KG1 (cell line): ENCODE results near the gene MNS1.
"Not testable (repeated sequence)": the region's sequence is repeated elsewhere in the genome, so short reads cannot be mapped to it uniquely, and the experiment has no call there.

ENCODE experiments used
- DNase-seq: peaks from one replicate; lab custom pipeline; 2025; lab: John Stamatoyannopoulos, UW

Gene MNS1

DNA sequence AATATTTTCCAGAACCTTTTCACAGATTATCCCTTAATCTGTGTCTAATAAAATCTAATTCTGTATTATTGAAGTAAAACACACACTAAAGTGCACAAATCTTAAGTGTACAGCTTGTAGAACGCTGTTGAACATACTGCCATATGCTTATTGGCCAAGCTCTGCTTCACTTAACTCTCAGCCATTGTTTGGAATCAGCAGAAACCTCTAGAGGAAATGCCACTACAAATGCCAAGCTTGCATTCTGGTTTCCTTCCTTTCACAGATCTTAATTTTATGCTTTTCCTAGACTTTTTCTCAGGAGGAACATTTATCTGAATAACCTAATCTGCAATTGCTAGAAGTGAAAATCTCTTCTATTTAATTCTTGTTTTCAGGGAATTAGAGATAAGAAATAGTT lies 10.1 kb downstream of the MNS1 start:
- no peak for DNase-seq

GRCh38 chr15:56445746-56446145 lies 19.2 kb downstream of the MNS1 start:
- DNase-seq: no peak

GRCh38 chr15:56442354-56442753 lies 22.6 kb downstream of the MNS1 start:
- DNase-seq: no peak

DNA sequence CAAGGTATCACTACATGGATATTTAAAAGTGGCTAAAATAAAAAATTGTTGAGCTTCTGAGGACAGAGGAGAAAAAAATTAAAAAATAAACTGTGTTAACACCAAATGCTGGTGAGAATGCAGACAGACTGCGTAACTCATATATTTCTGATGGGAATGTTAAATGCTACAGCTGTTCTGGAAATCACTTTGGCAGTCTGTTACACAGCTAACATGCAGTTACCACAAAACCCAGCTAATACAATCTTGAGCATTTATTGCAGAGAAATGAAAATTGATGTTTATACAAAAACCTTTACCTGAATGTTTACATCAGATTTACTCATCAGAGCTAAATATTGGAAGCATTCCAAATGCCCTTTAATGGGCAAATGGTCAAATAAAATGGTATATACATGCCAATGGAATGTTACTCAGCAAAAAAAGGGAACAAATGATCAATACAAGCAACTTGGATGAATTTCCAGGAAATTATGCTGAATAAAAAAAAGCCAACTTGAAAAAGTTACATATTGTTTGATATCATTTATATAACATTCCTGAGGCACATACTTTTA lies 24.6 kb downstream of the MNS1 start:
- DNase-seq: no peak

DNA sequence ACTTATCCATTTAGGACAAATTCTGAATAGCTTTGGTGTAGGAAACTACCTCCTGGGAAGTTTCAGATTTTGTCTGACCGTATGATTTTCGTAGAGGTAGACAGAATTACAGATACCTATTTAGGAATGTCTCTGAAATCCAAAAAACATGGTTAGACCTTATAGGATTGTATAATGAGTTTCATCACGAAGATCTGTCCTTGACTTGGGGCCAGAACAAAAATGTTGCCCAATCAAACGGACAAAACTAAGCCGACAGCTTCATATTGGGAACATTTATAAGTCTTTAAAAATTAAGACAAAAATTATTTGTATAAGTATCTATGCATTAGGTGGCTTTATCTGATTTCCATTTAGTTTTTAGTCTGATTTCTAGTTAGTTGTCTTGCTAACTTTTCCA lies 32.6 kb downstream of the MNS1 start:
- no peak for DNase-seq

- no peak for DNase-seq
Observed at GRCh38 chr15:56428821-56429458, 36.0 kb downstream of the MNS1 start.

DNA sequence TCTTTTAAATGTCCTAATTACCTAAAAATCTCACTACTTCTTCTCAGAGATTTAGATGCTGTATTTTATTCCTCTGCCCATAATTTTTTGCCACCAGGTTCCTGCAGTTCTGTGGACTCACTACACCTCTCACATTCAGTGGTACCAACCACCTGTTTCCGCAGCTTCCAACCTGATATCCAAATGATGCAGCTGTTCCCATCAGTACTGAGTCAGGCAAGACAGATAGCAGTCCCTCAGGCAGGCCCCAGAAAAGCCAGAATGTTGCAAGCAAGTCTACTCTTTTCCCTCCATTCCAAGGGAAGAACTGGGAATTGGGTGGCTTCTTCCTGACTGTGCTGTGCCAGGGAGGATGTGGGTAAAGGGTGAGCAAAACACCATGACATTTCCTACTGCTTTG lies 39.0 kb downstream of the MNS1 start:
- no peak for DNase-seq

DNA sequence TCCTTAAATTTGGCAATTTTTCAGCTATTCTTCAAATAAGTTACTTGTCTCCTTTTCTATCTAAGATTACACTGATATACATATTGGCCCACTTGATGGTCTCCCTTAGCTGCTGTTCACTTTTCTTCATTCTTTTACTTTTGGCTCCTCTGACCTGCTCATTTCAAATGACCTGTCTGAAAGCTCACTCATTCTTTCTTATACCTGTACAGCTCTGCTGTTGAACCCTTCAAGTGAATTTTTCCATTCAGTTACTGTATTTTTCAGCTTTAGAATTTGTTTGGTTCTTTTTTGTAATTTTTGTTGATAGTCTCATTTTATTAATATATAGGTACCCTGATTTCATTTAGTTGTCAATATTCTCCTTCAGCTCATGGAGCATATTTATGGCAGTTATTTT lies 39.7 kb downstream of the MNS1 start:
- DNase-seq: no peak

DNA sequence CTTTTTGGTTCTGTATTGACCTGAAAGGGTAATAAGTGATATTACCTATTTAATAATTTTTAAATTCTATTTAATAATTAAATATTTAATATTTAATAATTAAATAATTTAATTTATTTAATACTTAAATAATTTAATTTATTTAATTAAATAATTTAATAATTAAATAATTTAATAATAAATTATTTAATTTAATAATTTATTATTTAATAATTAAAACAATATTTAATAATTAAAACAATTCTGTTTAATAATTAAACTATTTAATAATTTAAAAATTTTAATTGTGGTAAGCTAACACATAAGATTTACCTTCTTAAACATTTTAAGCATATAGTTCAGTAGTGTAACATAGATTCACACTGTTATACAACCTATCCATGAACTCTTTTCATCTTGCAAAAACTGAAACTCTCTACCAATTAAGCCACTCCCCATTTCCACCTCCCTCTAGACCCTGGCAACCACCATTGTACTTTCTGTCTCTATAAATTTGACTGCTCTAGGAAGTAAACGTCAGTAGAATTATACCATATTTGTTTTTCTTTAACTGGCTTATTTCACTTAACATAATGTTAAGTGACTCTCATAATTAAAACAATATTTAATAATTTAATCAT lies 51.7 kb downstream of the MNS1 start:
- not testable (repeated sequence) for DNase-seq

GRCh38 chr15:56411122-56411749 lies 53.7 kb downstream of the MNS1 start:
- DNase-seq: no peak

- no peak for DNase-seq
Observed at GRCh38 chr15:56410721-56411120, 54.2 kb downstream of the MNS1 start.

DNA sequence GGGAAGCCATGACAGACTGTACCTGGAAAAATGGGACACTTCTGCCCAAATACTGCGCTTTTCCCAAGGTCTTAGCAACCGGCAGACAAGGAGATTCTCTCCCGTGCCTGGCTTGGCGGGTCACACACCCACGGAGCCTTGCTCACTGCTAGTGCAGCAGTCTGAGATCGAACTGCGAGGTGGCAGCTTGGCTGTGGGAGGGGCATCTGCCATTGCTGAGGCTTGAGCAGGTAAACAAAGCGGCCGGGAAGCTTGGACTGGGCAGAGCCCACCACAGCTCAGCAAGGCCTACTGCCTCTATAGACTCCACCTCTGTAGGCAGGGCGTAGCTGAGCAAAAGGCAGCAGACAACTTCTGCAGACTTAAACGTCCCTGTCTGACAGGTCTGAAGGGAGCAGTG lies 65.7 kb downstream of the MNS1 start:
- DNase-seq: not testable (repeated sequence)

- not testable (repeated sequence) for DNase-seq
Observed at GRCh38 chr15:56397325-56397724, 67.6 kb downstream of the MNS1 start.

DNA sequence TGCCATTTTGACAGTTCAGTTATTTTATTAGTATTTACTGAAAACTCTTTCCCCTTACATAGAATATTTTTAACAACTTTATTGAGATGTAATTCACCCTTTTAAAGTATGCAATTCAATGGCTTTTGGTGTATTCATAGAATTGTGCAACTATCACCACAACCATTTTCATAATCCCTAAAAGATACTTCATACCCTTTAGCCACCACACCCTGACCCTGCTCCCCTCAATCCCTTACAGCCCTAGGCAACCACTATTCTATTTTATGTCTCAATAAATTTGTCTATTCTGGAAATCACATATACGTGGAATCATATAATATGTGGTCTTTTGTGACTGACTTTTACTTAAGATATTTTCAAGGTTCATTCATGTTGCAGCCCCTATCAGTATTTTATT lies 70.0 kb downstream of the MNS1 start:
- no peak for DNase-seq

DNA sequence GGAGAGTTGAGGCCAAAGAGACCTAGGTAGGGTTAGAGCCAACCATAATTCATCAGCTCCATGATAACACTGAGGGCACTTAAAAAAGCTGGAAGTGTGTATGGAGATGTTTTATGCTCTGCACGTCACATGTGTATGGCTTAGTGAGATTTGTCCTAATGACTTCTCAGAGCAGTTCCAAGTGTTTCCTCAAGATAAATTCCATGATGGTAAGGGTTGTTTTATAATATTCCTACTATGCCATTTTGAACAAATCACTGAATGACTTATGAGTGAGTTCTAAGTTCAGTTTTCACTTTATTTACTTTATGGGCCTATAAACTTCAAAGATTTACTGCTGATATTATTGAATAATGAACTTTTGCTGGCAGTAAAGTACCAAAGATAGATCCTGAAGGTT lies 71.7 kb downstream of the MNS1 start:
- no peak for DNase-seq

DNA sequence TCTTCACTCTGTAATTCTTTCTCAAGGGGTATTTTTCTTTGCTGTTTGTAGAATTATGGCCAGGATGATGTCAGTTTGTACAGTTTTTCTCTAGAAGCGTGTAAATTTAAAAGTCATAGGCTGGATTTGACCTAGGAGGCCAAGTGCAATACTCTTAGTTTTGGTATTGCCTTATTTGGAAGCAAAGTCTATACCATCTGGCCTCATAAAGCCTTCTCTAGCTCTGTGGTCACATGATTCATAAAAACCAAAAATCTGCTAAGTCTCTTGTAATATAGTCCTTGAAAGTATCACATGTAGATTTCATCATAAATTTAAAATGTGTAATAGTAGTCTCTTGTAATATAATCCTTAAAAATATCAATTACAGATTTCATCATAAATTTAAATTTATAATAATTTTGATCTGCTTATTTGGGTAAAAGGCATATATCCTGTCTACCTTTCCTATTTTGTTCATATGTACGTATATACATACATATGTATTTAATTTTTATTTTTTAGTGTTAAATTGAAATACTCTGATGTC lies 74.1 kb downstream of the MNS1 start:
- no peak for DNase-seq

GRCh38 chr15:56385908-56386307 lies 79.0 kb downstream of the MNS1 start:
- DNase-seq: no peak

DNA sequence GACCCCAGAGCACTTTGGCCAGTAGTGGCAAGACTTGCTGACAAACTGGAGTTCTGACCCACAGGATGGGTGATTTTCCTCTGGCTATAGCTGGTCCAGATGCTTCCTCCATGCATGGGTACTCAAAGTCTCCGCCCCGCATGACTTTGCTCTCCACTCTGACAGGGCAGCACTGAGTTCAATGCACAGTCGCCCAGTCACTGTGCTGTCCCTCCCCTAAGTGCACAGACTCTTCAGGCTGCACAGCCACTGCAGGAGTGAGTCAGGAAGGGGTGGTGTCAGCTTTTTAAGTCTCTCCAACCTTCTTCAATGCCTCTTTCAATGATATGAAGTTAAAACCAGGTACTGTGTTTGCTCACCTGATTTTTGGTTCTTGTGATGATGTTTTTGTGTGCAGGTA lies 81.9 kb downstream of the MNS1 start:
- DNase-seq: no peak
